Stimulated activated CD4-positive, alpha-beta T cell treated with anti-CD3 and anti-CD28 coated beads, Interleukin-1b, Interleukin-23, amount 100 ng/mL, for 48 hours (primary cell): ENCODE data around the gene CAMK4.

Source experiments
- DNase-seq: peaks from one replicate; pipeline ENCODE4 v3.0.0-alpha.2; 2020

Gene CAMK4

DNA sequence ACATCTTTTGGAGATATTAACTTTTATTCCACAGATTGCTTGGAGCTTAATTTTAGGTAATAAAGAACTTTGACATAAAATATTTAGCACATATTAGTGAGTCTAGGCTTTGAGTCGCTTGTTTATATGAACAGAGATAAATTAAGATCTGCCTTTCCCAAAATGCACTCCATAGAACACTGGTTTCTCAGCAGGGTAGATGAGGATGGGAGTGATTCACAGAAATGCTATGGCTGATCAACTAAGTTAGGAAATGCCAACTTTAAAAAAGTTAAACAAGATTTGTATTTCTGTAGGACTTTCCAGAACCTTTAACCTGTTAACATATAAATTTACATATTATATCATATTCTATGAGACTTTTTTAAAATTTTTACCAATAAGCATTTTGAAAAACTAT, 222.9 kb downstream of the CAMK4 start:
- DNase-seq: no peak

- no peak for DNase-seq
Observed at GRCh38 chr5:111447822-111448221, 223.6 kb downstream of the CAMK4 start.

- no peak for DNase-seq
Observed at GRCh38 chr5:111453295-111453694, 229.1 kb downstream of the CAMK4 start.

DNA sequence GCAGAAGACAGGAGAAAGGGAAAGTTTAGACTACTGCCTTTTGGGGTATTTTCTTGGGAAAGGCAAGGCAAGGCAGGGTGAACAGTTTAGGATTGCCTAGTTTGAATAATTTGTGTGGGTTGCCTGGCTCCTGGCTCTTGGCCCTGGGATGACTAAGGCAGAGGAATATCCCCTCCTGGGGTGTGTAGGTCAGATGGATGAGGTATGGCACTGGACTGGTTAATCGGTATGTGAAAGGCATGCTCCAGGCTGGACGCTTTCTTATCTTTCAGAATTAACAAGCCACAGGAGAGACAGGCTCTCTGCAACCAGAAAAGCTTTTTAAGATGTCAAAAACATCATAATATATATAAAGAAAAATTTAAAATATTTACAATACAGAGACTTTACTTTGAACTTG, 229.6 kb downstream of the CAMK4 start:
- no peak for DNase-seq

GRCh38 chr5:111454198-111454622, 230.0 kb downstream of the CAMK4 start:
- DNase-seq: no peak

- no peak for DNase-seq
Observed at GRCh38 chr5:111454776-111455175, 230.6 kb downstream of the CAMK4 start.

- DNase-seq: no peak
Observed at GRCh38 chr5:111461255-111461671, 237.1 kb downstream of the CAMK4 start.

GRCh38 chr5:111461934-111462333, 237.8 kb downstream of the CAMK4 start:
- no peak for DNase-seq

GRCh38 chr5:111463311-111463710, 239.1 kb downstream of the CAMK4 start:
- DNase-seq: no peak

DNA sequence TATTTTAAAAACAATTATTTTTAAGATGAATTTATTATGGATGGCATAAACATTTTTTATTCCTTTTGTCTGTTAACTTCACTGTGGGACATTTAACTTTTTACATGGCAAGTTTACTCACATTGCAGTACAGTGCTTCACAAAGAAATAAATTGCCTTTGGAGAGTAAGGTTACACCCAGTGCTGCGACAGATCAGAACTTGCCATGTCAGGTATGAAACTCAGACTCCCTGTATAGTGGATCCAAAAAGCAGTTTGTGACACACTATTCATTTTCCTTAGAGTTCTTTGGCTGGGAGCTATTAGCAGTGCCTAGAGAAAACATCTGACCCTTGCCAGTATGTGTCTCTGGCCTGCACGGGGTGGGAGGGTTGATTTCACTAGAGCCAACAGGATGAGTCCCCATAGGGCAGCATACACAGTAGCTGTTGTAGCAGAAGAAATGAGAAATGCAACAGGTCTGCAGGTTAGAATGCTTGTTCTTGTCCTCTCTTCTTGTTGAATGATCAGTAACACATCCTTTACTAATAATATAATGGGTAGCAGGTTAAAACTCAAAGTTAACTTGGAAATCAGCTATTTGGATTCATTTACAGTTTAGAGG, 245.2 kb downstream of the CAMK4 start:
- DNase-seq: no peak

GRCh38 chr5:111469903-111470302, 245.7 kb downstream of the CAMK4 start:
- no peak for DNase-seq

DNA sequence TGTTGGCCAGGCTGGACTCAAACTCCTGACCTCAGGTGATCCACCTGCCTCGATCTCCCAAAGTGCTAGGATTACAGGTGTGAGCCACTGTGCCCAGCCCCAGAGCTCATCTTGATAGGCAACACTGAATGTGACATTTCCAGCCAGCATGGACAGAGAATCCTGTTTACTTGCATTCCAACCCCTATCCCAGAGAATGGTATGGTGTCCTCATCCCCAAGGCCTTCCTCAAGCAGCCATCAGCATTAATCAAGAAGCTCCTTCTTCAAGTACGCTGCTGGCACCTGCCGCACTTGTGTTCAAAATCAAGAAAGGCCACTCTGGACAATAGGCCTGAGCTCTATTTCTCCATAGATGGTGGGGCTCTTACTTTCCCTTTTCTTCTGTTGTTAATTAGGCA, 247.9 kb downstream of the CAMK4 start:
- no peak for DNase-seq

- no peak for DNase-seq
Observed at GRCh38 chr5:111472579-111472978, 248.4 kb downstream of the CAMK4 start.

- no peak for DNase-seq
Observed at GRCh38 chr5:111478266-111478665, 254.1 kb downstream of the CAMK4 start.

- DNase-seq: no peak
Observed at GRCh38 chr5:111478898-111479297, 254.7 kb downstream of the CAMK4 start.

DNA sequence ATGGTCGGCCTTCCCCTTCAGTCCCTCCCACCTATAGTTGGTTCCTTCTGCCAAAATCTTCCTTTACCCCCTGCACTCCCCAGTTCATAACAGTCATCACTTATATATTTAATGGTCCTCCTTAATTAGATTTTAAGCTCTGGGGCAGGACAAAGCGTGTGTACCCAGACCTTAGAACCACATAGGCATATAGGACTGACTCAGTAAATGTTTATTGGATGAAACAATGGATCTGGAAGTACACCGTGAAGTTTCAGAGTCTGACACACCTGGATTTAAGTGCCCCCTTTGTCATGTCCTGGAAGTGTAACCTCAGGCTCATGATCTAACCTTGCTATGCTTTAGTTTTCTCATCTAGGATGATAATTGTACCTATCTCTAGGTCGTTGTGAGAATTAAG, 256.2 kb downstream of the CAMK4 start:
- no peak for DNase-seq

- DNase-seq: no peak
Observed at GRCh38 chr5:111486055-111486454, 261.9 kb downstream of the CAMK4 start.

DNA sequence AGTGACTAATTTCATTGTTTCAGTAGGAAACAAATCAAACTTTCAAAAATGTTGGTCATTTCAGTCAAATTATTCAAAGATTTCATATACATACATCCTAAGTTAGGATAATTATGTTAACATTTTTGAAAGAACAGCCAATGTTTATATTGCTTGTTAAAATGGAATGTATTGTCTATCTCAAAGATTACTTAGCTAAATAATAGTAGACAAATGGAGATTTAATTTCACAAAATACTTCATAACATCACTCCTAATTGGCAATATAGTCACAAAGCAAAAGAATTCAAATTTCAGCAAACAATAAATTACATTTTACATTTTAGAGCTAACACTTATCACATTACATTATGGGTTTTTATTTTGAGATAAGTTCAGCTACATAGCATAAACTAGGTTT, 262.7 kb downstream of the CAMK4 start:
- DNase-seq: no peak

DNA sequence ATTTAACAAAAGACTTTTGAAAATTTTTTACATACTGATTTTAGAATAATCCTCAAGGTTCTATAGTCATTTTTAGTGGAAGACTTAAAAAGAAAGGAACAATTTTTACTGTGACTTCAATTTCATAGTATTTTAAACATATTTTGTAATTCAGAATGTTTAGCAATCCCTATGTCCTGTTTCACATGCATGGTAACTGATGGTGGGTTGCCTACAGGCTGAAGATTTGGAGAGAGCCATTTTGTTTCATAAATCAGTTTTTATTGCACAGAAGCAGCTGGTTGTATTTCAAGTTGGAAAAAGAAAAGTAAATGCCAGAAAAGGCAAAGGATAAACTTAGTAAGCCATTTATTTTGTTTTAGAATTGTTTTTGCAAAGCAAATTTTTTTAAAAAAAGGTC, 264.2 kb downstream of the CAMK4 start:
- DNase-seq: no peak

GRCh38 chr5:111493031-111493430, 268.8 kb downstream of the CAMK4 start:
- DNase-seq: no peak

GRCh38 chr5:111494355-111494999, 270.3 kb downstream of the CAMK4 start:
- DNase-seq: no peak

GRCh38 chr5:111495159-111495558, 271.0 kb downstream of the CAMK4 start:
- DNase-seq: no peak

DNA sequence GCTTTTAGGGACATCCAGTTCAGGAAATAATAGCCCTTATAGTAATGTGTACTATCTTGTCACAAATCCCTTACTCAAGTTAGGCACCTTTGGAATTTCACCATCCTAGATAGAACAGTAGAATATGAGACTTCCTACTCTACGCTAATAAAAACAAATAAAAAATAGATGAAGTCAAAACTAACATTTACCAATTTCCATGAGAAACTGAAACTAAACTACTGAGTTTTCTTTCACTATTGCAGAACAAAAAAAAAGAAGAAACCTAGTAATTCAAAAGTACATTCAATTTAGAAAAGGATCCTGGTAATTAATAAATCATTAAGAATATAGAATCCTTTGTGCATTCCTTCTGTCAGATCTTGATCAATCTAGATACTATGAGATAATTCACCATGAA, 274.2 kb downstream of the CAMK4 start:
- DNase-seq: no peak

- DNase-seq: no peak
Observed at GRCh38 chr5:111502956-111503355, 278.8 kb downstream of the CAMK4 start.

DNA sequence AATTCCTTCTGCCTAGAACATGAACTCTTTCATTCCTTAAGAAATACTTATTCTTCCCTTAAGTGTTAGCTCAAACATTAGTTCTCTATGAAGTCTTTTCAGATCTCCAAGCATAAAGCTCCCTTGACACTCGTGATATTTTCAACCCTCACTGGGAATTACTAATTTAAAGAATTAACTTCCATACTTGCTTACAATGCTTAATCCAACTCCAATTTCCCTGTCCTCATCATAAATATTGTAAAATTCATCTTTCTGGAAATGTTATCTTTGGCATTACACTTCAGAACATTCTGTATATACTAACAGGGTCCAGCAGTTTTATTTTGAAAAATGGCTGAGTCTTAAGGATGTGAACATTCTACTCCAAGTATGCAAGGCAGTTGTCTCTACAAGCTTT, 280.9 kb downstream of the CAMK4 start:
- no peak for DNase-seq
